Calu3 (cell line): Measurements from ENCODE around the gene KIRREL3. TPM values are rescaled to one million over a fixed set of nuclear protein-coding genes. Genes with fewer than 3 reads are reported as not detected.

Experiments
- BruUV-seq: library from RNA; stranded (reverse); fragments of 400-500 nt; replicated peaks from 2 replicates; lab custom pipeline; 2021; lab: Mats Ljungman, UMichigan
- CTCF ChIA-PET: fragments of 300-600 bp; sonication (Branson Sonifier 250); formaldehyde crosslinking; loops from one replicate; lab custom pipeline; 2022; ENCODE audit warnings: antibody characterized with exemption; lab: Charles Lee
- DNase-seq: peaks from one replicate; pipeline ENCODE4 v3.0.0; 2022
- H3K27ac Mint-ChIP-seq: one replicate; pipeline ENCODE4 v1.8.0; 2022; ENCODE audit warnings: mixed read lengths; ENCODE audit not compliant: unreplicated experiment
- H3K27me3 Mint-ChIP-seq: one replicate; pipeline ENCODE4 v1.8.0; 2022; ENCODE audit warnings: mixed read lengths; ENCODE audit not compliant: unreplicated experiment
- H3K36me3 Mint-ChIP-seq: one replicate; pipeline ENCODE4 v1.8.0; 2022; ENCODE audit warnings: mild to moderate bottlenecking, moderate library complexity, mixed read lengths; ENCODE audit not compliant: insufficient read depth, unreplicated experiment
- H3K4me1 Mint-ChIP-seq: one replicate; pipeline ENCODE4 v1.8.0; 2022; ENCODE audit warnings: mild to moderate bottlenecking, low read depth, mixed read lengths; ENCODE audit not compliant: unreplicated experiment
- H3K4me3 Mint-ChIP-seq: one replicate; pipeline ENCODE4 v1.8.0; 2022; ENCODE audit warnings: mild to moderate bottlenecking, low read depth, moderate library complexity, mixed read lengths; ENCODE audit not compliant: unreplicated experiment
- H3K9me3 Mint-ChIP-seq: one replicate; pipeline ENCODE4 v1.8.0; 2022; ENCODE audit warnings: low read depth, mixed read lengths; ENCODE audit not compliant: unreplicated experiment
- intact Hi-C: fragments of 100-400 bp; cut with micrococcal nuclease; formaldehyde crosslinking; loops from one replicate; pipeline ENCODE4 v1.10.0; 2022; ENCODE audit not compliant: unreplicated experiment
- total RNA-seq: library from RNA; stranded (reverse); gene quantifications from 2 replicates; pipeline ENCODE4 v1.2.3, GENCODE V29; 2022
- TF ChIP-seq, protein P1 (sequence below): fragments of 200-600 bp; IDR thresholded peaks from one replicate; pipeline ENCODE4 v1.8.0; 2022; ENCODE audit warnings: antibody characterized with exemption; ENCODE audit not compliant: unreplicated experiment

The KIRREL3 gene
- total RNA-seq, 1 experiment from 2014 or later = 0.26 TPM

DNA sequence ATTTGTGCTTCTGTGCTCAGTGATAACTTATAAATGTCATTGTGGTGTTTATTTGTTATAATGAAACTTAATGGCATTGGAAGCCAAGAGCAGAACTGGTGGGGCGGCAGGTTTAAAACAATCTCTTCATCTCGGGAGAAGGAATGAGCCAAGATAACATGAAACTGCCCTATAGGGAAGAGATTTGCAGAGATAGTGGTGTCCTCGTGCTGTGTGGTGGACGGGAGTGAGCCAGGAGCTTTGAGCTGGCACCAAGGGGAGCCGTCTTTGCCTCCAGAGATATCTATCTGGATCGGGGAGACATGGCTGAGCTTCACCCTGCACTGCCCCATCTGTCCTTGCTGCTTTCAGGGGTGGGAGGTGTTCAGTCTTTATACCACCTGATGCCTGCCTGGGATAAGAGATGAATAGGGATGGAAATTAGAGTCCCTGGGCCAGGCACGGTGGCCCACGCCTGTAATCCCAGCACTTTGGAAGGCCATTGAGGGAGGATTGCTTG lies 455.5 kb downstream of the KIRREL3 start:
- H3K36me3 Mint-ChIP-seq = no peaks in the 10 kb centered on the region
- no peak overlapping the region for H3K27ac Mint-ChIP-seq
- peaks cover 75% of the 10 kb centered on the region for H3K27me3 Mint-ChIP-seq
- no TSS peak for BruUV-seq
- no peak overlapping the region for H3K4me3 Mint-ChIP-seq
- no peaks in the 10 kb centered on the region for H3K9me3 Mint-ChIP-seq
- no peak for DNase-seq
- CTCF ChIA-PET = no interaction called here
- H3K4me1 Mint-ChIP-seq = no peaks in the 10 kb centered on the region
- intact Hi-C loops = no loop called here
- TF ChIP-seq, protein P1, sequence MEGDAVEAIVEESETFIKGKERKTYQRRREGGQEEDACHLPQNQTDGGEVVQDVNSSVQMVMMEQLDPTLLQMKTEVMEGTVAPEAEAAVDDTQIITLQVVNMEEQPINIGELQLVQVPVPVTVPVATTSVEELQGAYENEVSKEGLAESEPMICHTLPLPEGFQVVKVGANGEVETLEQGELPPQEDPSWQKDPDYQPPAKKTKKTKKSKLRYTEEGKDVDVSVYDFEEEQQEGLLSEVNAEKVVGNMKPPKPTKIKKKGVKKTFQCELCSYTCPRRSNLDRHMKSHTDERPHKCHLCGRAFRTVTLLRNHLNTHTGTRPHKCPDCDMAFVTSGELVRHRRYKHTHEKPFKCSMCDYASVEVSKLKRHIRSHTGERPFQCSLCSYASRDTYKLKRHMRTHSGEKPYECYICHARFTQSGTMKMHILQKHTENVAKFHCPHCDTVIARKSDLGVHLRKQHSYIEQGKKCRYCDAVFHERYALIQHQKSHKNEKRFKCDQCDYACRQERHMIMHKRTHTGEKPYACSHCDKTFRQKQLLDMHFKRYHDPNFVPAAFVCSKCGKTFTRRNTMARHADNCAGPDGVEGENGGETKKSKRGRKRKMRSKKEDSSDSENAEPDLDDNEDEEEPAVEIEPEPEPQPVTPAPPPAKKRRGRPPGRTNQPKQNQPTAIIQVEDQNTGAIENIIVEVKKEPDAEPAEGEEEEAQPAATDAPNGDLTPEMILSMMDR = no peak

DNA sequence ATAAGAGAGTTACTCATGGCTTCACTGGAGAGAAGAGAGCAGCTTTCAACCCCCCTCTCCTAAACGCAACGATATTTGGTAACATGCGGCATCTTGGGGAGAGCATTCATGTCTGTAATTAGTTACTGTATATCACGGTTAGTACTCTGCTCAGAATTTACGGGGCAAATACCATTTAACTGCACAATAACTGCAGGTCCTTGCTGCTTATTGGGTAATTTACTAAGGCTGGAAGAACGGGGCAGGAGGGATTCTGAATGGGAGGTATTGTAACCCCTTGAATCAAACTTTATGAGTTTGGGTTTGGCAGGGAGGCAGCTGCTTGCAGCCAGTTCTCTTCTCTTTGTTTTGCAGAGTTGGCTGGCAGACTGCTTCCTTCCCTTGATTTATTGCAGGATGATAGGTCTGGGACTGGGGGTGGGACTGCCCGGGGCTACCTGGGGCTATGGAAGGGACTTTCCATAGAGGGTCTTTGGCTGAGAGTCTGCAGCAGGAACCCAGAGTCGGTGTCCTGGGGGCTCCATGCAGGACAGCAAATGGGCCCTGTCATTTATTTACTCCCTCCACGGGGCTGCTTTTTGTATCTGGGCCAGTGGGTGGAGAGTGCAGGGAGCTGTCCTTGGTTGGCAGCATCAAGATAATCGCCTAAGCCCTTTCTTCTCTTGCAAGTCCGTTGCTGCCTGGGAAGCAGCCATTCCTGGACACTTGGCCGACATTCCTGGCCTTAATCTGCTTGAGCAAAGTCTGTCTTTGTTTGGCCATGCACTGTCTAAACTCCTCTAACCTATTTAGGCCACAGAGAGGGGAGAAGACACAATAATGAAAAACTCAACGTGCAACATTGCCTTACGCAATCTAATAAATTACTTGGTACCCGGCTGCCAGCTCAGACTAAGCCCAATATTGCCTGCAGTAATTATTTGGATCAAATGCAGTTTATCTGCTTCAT lies 456.2 kb downstream of the KIRREL3 start:
- no peak for DNase-seq
- Mint-ChIP-seq H3K36me3 (no peaks in the 10 kb centered on the region), H3K4me1 (no peaks in the 10 kb centered on the region), H3K27me3 (peaks cover 79% of the 10 kb centered on the region), H3K9me3 (no peaks in the 10 kb centered on the region), H3K4me3 (no peak overlapping the region), H3K27ac (no peak overlapping the region)
- TF ChIP-seq, protein P1 = no peak
- CTCF ChIA-PET = no interaction called here
- no TSS peak for BruUV-seq
- intact Hi-C loops = no loop called here

DNA sequence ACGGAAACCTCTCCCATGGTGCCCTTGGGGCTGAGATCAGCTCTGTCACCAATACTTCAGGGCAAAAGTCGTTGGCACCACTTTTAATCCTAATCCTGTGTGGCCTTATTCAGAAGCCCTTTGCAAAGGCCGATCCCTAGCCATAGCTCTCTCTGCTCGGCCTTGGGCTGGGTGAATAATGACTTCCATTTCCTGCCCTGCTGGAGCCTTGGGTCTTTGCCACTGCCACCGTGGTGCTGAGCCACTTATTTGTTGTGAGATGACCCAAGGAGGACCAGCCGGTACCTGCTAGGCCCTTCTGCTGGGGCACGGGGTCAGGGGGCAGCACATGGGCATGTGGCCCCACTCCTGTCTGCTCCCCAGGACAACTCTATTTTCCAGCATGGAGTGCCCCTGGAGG lies 456.9 kb downstream of the KIRREL3 start:
- intact Hi-C loops = no loop called here
- Mint-ChIP-seq H3K4me3 (no peak overlapping the region), H3K36me3 (no peaks in the 10 kb centered on the region), H3K9me3 (no peaks in the 10 kb centered on the region), H3K4me1 (no peaks in the 10 kb centered on the region), H3K27ac (no peak overlapping the region), H3K27me3 (peaks cover 79% of the 10 kb centered on the region)
- TF ChIP-seq, protein P1 = no peak
- CTCF ChIA-PET = no interaction called here
- DNase-seq = no peak
- BruUV-seq = no TSS peak

DNA sequence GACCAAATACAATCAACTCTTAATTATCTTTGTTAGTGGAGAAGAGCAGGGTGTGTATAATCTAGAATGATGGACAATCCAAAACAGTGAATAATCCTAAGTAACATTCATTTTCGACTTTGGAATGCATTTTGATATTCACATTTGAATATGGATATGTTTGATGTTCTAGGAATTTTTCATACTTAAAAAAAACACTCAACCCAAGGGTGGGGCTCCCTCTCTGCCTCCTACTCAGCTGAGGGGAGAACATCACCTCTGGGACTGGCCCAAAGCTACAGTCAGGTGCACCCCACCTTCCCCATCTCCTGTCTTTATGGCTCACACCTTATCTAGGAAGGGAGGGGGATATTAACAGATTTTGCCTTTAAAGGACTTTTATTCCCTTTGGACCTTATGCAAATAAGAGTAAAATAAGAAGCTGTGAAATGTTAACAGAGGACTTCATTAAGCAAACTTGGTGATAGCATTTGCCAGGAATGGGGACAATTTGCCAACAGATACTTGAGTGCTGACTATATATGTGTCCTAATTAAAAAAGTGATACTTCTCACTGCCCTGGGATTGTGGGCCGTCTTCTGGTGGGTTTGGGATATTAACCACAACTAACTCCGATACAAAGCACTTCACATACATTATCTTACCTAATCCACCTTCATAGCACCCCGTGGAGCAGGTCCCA lies 458.1 kb downstream of the KIRREL3 start:
- no peak overlapping the region for H3K4me3 Mint-ChIP-seq
- H3K36me3 Mint-ChIP-seq = no peaks in the 10 kb centered on the region
- TF ChIP-seq, protein P1 = no peak
- no peak overlapping the region for H3K27ac Mint-ChIP-seq
- no peak for DNase-seq
- no TSS peak for BruUV-seq
- H3K9me3 Mint-ChIP-seq = no peaks in the 10 kb centered on the region
- intact Hi-C loops = no loop called here
- peaks cover 87% of the 10 kb centered on the region for H3K27me3 Mint-ChIP-seq
- H3K4me1 Mint-ChIP-seq = no peaks in the 10 kb centered on the region
- CTCF ChIA-PET = no interaction called here
